Smooth muscle cell (in vitro differentiated cells): ENCODE measurements around the gene AKIP1. TPM values are rescaled to one million over a fixed set of nuclear protein-coding genes. Genes with fewer than 3 reads are reported as not detected.

Source experiments
- DNase-seq: peaks from one replicate; lab custom pipeline; 2025; ENCODE audit not compliant: unreplicated experiment; lab: John Stamatoyannopoulos, UW
- H2AFZ ChIP-seq: fragments of 200-600 bp; sonication (generic); 2 replicates; pipeline ENCODE4 v1.6.0; 2016; ENCODE audit warnings: antibody characterized with exemption, low read depth, mild to moderate bottlenecking
- H3F3A ChIP-seq: fragments of 200-600 bp; sonication (generic); 2 replicates; pipeline ENCODE4 v1.6.0; 2017; ENCODE audit warnings: antibody characterized with exemption, low read depth
- H3K27ac ChIP-seq: fragments of 200-600 bp; sonication (generic); 2 replicates; pipeline ENCODE4 v1.5.1; 2016; ENCODE audit warnings: low read depth, mild to moderate bottlenecking
- H3K27me3 ChIP-seq: fragments of 200-600 bp; sonication (generic); 2 replicates; pipeline ENCODE4 v1.6.1; 2016; ENCODE audit warnings: low read depth, mild to moderate bottlenecking
- H3K36me3 ChIP-seq: fragments of 200-600 bp; sonication (generic); 2 replicates; pipeline ENCODE4 v1.5.1; 2016; ENCODE audit warnings: low read depth
- H3K4me1 ChIP-seq: fragments of 200-600 bp; sonication (generic); 2 replicates; pipeline ENCODE4 v1.5.1; 2016; ENCODE audit warnings: low read depth
- H3K4me2 ChIP-seq: fragments of 200-600 bp; sonication (generic); 2 replicates; pipeline ENCODE4 v1.6.0; 2016; ENCODE audit warnings: mild to moderate bottlenecking
- H3K4me3 ChIP-seq: fragments of 200-600 bp; sonication (generic); 2 replicates; pipeline ENCODE4 v1.5.1; 2016; ENCODE audit warnings: mild to moderate bottlenecking
- H3K79me2 ChIP-seq: fragments of 200-600 bp; sonication (generic); 2 replicates; pipeline ENCODE4 v1.6.0; 2016; ENCODE audit warnings: low read depth, mild to moderate bottlenecking
- H3K9ac ChIP-seq: fragments of 200-600 bp; sonication (generic); 2 replicates; pipeline ENCODE4 v1.6.0; 2016; ENCODE audit warnings: low read depth
- H3K9me3 ChIP-seq: fragments of 200-600 bp; sonication (generic); replicated peaks from 2 replicates; pipeline ENCODE4 v1.5.1; 2016; ENCODE audit warnings: low read depth
- H4K20me1 ChIP-seq: fragments of 200-600 bp; sonication (generic); 2 replicates; pipeline ENCODE4 v1.6.0; 2016; ENCODE audit warnings: low read depth
- WGBS: methylation state at CpG from one replicate; pipeline ENCODE4 v1.1.7; 2016; ENCODE audit warnings: low lambda C conversion rate; 5-methylcytosine and 5-hydroxymethylcytosine counted together
- polyA plus RNA-seq: library from polyadenylated mRNA; unstranded; fragments of >200 nt; fragmentation: Nextera tagmentation; extraction: Ambion mirVana; gene quantifications from 2 replicates; pipeline ENCODE4 v1.2.1, GENCODE V29; 2016
- total RNA-seq: library from RNA; depleted of rRNA; stranded (reverse); fragments of >200 nt; gene quantifications from 2 replicates; pipeline ENCODE4 v1.2.3, GENCODE V29; 2014
- TF ChIP-seq, protein P1 (sequence below): fragments of 200-600 bp; sonication (generic); IDR thresholded peaks from 2 replicates; pipeline ENCODE4 v1.5.1; 2017; ENCODE audit warnings: borderline replicate concordance, mild to moderate bottlenecking, antibody characterized with exemption; ENCODE audit not compliant: insufficient read depth, poor library complexity, severe bottlenecking

The AKIP1 gene, protein sequence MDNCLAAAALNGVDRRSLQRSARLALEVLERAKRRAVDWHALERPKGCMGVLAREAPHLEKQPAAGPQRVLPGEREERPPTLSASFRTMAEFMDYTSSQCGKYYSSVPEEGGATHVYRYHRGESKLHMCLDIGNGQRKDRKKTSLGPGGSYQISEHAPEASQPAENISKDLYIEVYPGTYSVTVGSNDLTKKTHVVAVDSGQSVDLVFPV
- total RNA-seq: 22.0 and 28.1 TPM in 2 replicates
- 58.7 and 59.5 TPM in 2 replicates for polyA plus RNA-seq

- peaks cover 20% of the 10 kb centered on the region for H3K4me1 ChIP-seq
- H3F3A ChIP-seq: peaks cover 4% of the 10 kb centered on the region
- peak within 1 kb of the TSS; percentile 48 for H3K27ac ChIP-seq
- H2AFZ ChIP-seq: peak within 1 kb of the TSS; percentile 90
- TF ChIP-seq, protein P1, sequence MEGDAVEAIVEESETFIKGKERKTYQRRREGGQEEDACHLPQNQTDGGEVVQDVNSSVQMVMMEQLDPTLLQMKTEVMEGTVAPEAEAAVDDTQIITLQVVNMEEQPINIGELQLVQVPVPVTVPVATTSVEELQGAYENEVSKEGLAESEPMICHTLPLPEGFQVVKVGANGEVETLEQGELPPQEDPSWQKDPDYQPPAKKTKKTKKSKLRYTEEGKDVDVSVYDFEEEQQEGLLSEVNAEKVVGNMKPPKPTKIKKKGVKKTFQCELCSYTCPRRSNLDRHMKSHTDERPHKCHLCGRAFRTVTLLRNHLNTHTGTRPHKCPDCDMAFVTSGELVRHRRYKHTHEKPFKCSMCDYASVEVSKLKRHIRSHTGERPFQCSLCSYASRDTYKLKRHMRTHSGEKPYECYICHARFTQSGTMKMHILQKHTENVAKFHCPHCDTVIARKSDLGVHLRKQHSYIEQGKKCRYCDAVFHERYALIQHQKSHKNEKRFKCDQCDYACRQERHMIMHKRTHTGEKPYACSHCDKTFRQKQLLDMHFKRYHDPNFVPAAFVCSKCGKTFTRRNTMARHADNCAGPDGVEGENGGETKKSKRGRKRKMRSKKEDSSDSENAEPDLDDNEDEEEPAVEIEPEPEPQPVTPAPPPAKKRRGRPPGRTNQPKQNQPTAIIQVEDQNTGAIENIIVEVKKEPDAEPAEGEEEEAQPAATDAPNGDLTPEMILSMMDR: no peak
- peak; percentile 91 for DNase-seq
- H3K4me2 ChIP-seq: peak within 1 kb of the TSS; percentile 82
- peak within 1 kb of the TSS; percentile 81 for H3K4me3 ChIP-seq
- under 1% methylated on average over 53 of the region's 68 CpGs for WGBS
- peaks cover 24% of the 10 kb centered on the region for H3K79me2 ChIP-seq
- H3K36me3 ChIP-seq: no peaks in the 10 kb centered on the region
- H3K9me3 ChIP-seq: no peaks in the 10 kb centered on the region
- H3K9ac ChIP-seq: peak within 1 kb of the TSS; percentile 52
- peaks cover 5% of the 10 kb centered on the region for H4K20me1 ChIP-seq
- no peaks in the 10 kb centered on the region for H3K27me3 ChIP-seq
These were observed at the start of gene AKIP1 for GRCh38 chr11:8911029-8911823. AKIP1 (plus strand) TSS chr11:8911189; CDS start chr11:8911450, 261 bp downstream.

DNA sequence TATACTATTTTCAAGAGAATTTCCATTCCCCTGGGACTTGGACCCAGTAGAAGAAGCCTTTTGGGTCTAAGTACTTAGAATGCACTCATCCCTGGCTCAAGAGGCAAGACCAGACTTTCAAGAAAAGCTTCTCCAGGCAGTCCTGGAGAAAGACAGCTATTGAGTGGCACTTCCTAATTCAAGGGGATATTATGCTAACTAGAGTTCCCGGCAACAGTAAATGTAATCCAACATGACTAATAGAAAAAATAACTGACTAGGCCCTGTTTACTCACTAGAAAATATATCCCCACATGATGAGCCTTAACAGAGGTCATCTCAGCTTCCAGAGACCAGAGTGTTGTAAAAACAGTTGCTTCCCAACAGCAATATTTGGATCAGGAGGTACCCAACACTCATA is 47.2 kb upstream of the AKIP1 start:
- Histone ChIP-seq H3K27ac (peak overlapping the region; percentile 78), H2AFZ (no peak overlapping the region), H3K36me3 (no peaks in the 10 kb centered on the region), H3K79me2 (peaks cover 94% of the 10 kb centered on the region), H4K20me1 (peaks cover 48% of the 10 kb centered on the region), H3F3A (peaks cover 21% of the 10 kb centered on the region), H3K9ac (peak overlapping the region; percentile 45), H3K4me3 (no peak overlapping the region), H3K4me2 (peak overlapping the region; percentile 56), H3K27me3 (no peaks in the 10 kb centered on the region), H3K9me3 (no peaks in the 10 kb centered on the region), H3K4me1 (peaks cover 36% of the 10 kb centered on the region)
- no peak for DNase-seq
- WGBS: 0% methylated on average over 1 of the region's 1 CpG
- TF ChIP-seq, protein P1: no peak

DNA sequence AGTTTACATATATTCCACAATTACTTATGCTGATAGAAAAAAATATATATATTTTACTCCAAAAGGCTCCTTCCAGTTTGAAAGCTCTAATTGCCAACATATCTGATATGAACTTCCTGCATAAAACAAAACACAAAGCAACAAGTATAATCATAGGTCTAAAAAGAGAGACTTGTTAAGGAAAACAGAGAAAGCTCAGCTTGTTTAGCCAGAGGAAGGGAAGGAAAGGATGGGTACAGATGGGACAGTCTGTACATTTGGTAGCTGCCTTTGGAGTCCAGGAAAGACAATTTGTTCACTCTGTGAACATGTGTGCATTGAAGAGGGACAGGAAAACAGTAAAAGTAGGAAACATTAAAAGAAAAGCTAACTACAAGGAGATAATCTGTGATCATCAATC is 45.7 kb upstream of the AKIP1 start:
- Histone ChIP-seq H3K4me2 (peak overlapping the region; percentile 56), H3K4me1 (peaks cover 45% of the 10 kb centered on the region), H3K4me3 (peak overlapping the region; percentile 11), H2AFZ (no peak overlapping the region), H3K27ac (peak overlapping the region; percentile 78), H4K20me1 (peaks cover 35% of the 10 kb centered on the region), H3K9me3 (no peaks in the 10 kb centered on the region), H3K27me3 (no peaks in the 10 kb centered on the region), H3K36me3 (no peaks in the 10 kb centered on the region), H3K9ac (no peak overlapping the region), H3K79me2 (peaks cover 94% of the 10 kb centered on the region), H3F3A (peaks cover 22% of the 10 kb centered on the region)
- no peak for DNase-seq
- TF ChIP-seq, protein P1: no peak
